Keratinocyte (primary cell): ENCODE data around the gene MOB4. TPM values are rescaled to one million over a fixed set of nuclear protein-coding genes. Genes with fewer than 3 reads are reported as not detected.
A peak's percentile ranks its signal among the peaks of the same experiment; 100 is the strongest.

Experiments
- DNase-seq: peaks from one replicate; pipeline ENCODE4 v3.0.0-alpha.2; 2011; ENCODE audit warnings: low read depth, missing footprints, low spot score
- FAIRE-seq: peaks from 2 replicates; lab custom pipeline; 2011; peaks lifted over from hg19 to GRCh38; lab: Jason Lieb, UNC
- H2AFZ ChIP-seq: 2 replicates; pipeline ENCODE4 v1.6.0; 2012; ENCODE audit warnings: low read length, control low read depth, inconsistent platforms; ENCODE audit not compliant: control insufficient read depth
- H3K27ac ChIP-seq: 2 replicates; pipeline ENCODE4 v1.5.1; 2011; ENCODE audit warnings: low read length; ENCODE audit not compliant: control insufficient read depth, insufficient read depth
- H3K27me3 ChIP-seq: 3 replicates; pipeline ENCODE4 v1.6.0; 2011; ENCODE audit warnings: low read length; ENCODE audit not compliant: control insufficient read depth, insufficient read depth; ENCODE audit errors: extremely low read depth
- H3K36me3 ChIP-seq, 2 experiments: 2 replicates in 1 of 2; 3 replicates in 1 of 2; pipeline ENCODE4 v1.5.1; 2011; ENCODE audit warnings: low read length in 2 of 2, mild to moderate bottlenecking in 1 of 2; ENCODE audit not compliant: control insufficient read depth in 2 of 2, insufficient read depth in 2 of 2; ENCODE audit errors: extremely low read depth in 1 of 2
- H3K4me1 ChIP-seq: 3 replicates; pipeline ENCODE4 v1.5.1; 2011; ENCODE audit warnings: low read length; ENCODE audit not compliant: control insufficient read depth, insufficient read depth; ENCODE audit errors: extremely low read depth
- H3K4me2 ChIP-seq: 3 replicates; pipeline ENCODE4 v1.6.0; 2011; ENCODE audit warnings: low read depth, low read length; ENCODE audit not compliant: control insufficient read depth, insufficient read depth; ENCODE audit errors: extremely low read depth
- H3K4me3 ChIP-seq, 3 experiments: fragments of 200-600 bp in 1 of 3; sonication (generic) in 1 of 3; 2 replicates in 2 of 3; 3 replicates in 1 of 3; pipeline ENCODE4 v1.5.1; 2011 to 2016; ENCODE audit warnings: low read length in 3 of 3, mild to moderate bottlenecking in 3 of 3, control low read depth in 2 of 3, inconsistent platforms in 1 of 3, low read depth in 1 of 3, mixed read lengths in 1 of 3, mixed run types in 1 of 3, moderate library complexity in 1 of 3; ENCODE audit not compliant: control insufficient read depth in 2 of 3, insufficient read depth in 2 of 3; ENCODE audit errors: extremely low read depth in 1 of 3
- H3K79me2 ChIP-seq: 2 replicates; pipeline ENCODE4 v1.6.0; 2012; ENCODE audit warnings: low read length; ENCODE audit not compliant: control insufficient read depth, insufficient read depth
- H3K9ac ChIP-seq: 3 replicates; pipeline ENCODE4 v1.6.0; 2011; ENCODE audit warnings: low read length; ENCODE audit not compliant: control insufficient read depth, insufficient read depth; ENCODE audit errors: extremely low read depth
- H3K9me1 ChIP-seq: 3 replicates; pipeline ENCODE4 v1.6.0; 2011; ENCODE audit warnings: low read length; ENCODE audit not compliant: control insufficient read depth, insufficient read depth; ENCODE audit errors: extremely low read depth
- H3K9me3 ChIP-seq: 2 replicates; pipeline ENCODE4 v1.5.1; 2012; ENCODE audit warnings: low read depth, low read length; ENCODE audit not compliant: control insufficient read depth
- H4K20me1 ChIP-seq: 3 replicates; pipeline ENCODE4 v1.6.0; 2011; ENCODE audit warnings: low read length; ENCODE audit not compliant: control insufficient read depth, insufficient read depth; ENCODE audit errors: extremely low read depth
- CTCF ChIP-seq, 3 experiments: IDR thresholded peaks in 1 of 3; conservative IDR thresholded peaks in 1 of 3; optimal IDR thresholded peaks in 1 of 3; 2 replicates in 2 of 3; 3 replicates in 1 of 3; pipeline versions ENCODE3 to v1.5.1; 2011; ENCODE audit warnings: low read length in 3 of 3, mild to moderate bottlenecking in 3 of 3, moderate library complexity in 2 of 3, control low read depth in 1 of 3, inconsistent platforms in 1 of 3; ENCODE audit not compliant: insufficient read depth in 2 of 3; ENCODE audit errors: extremely low read depth in 1 of 3
- EZH2 ChIP-seq: IDR thresholded peaks from one replicate; pipeline ENCODE4 v1.6.1; 2012; ENCODE audit warnings: inconsistent platforms, mild to moderate bottlenecking, low read length, moderate library complexity
- dilution Hi-C: fragments of 300-500 bp; cut with MboI; formaldehyde crosslinking; loops from one replicate; pipeline ENCODE4 v1.7.0; 2020; ENCODE audit warnings: low sequenced_read_pairs; ENCODE audit not compliant: extremely low pct_ligation_motif_present
- polyA plus RNA-seq, 5 experiments: library from polyadenylated mRNA; depleted of rRNA in 3 of 5; stranded (reverse) in 3 of 5; stranded (forward) in 1 of 5; unstranded in 1 of 5; fragments of >200 nt; gene quantifications; 1 replicate in 1 of 5; 2 replicates in 3 of 5; 3 replicates in 1 of 5; pipeline versions ENCODE4 v1.2.1 to v1.2.3, GENCODE V29; 2011 to 2012; ENCODE audit warnings: missing spikeins in 2 of 5, low read depth in 1 of 5, low replicate concordance in 1 of 5

MOB4 gene
- polyA plus RNA-seq, 1 donor (not counting 4 experiments of a cell fraction or from before 2014, with no cell fraction given) = 53.6 TPM

GRCh38 chr2:197515315-197515738 lies 539 bp upstream of the MOB4 start:
- dilution Hi-C loops = no loop called here
- no peaks in the 10 kb centered on the region for H3K36me3 ChIP-seq
- no peaks in the 10 kb centered on the region for H3K9me3 ChIP-seq
- H3K79me2 ChIP-seq = peaks cover 49% of the 10 kb centered on the region
- H2AFZ ChIP-seq = peak overlapping the region; percentile 100
- no peaks in the 10 kb centered on the region for H3K9me1 ChIP-seq
- H3K9ac ChIP-seq = peak overlapping the region; percentile 94
- peaks cover 13% of the 10 kb centered on the region for H3K4me1 ChIP-seq
- H4K20me1 ChIP-seq = peaks cover 5% of the 10 kb centered on the region
- H3K4me2 ChIP-seq = peak overlapping the region; percentile 88
- DNase-seq = no peak
- no peak for FAIRE-seq
- no peak for TF ChIP-seq CTCF (optimal IDR thresholded peaks at IDR 0.05 in 1 of 3, IDR thresholded peaks at IDR 0.05 in 1 of 3, conservative IDR thresholded peaks at IDR 0.05 in 1 of 3; ENCODE audit: extremely low read depth in 1 of 3, insufficient read depth in 2 of 3, low read length in 3 of 3)
- TF ChIP-seq EZH2 = no peak
- no peaks in the 10 kb centered on the region for H3K27me3 ChIP-seq
- H3K27ac ChIP-seq = peak overlapping the region; percentile 83
- H3K4me3 ChIP-seq = peak overlapping the region; percentile 69 to 93 (median 78)

- dilution Hi-C loops = no loop called here
These were observed 511 bp downstream of the MOB4 start for GRCh38 chr2:197516393-197516761.

More at GRCh38 chr2:197516393-197516761, 511 bp downstream of the MOB4 start:
- H3K4me1 ChIP-seq = peaks cover 13% of the 10 kb centered on the region
- H4K20me1 ChIP-seq = peaks cover 5% of the 10 kb centered on the region
- H3K79me2 ChIP-seq = peaks cover 58% of the 10 kb centered on the region
- H3K4me3 ChIP-seq = peak overlapping the region; percentile 69 to 93 (median 78)
- H3K36me3 ChIP-seq = no peaks in the 10 kb centered on the region
- DNase-seq (no peak), FAIRE-seq (no peak)
- no peaks in the 10 kb centered on the region for H3K27me3 ChIP-seq
- H3K9ac ChIP-seq = peak overlapping the region; percentile 94
- peak overlapping the region; percentile 83 for H3K4me2 ChIP-seq
- TF ChIP-seq CTCF (optimal IDR thresholded peaks at IDR 0.05 in 1 of 3, IDR thresholded peaks at IDR 0.05 in 1 of 3, conservative IDR thresholded peaks at IDR 0.05 in 1 of 3; ENCODE audit: extremely low read depth in 1 of 3, insufficient read depth in 2 of 3, low read length in 3 of 3) = no peak
- TF ChIP-seq EZH2 = no peak
- no peaks in the 10 kb centered on the region for H3K9me1 ChIP-seq
- H2AFZ ChIP-seq = peak overlapping the region; percentile 91
- H3K9me3 ChIP-seq = no peaks in the 10 kb centered on the region
- peak overlapping the region; percentile 83 for H3K27ac ChIP-seq
